Amniotic epithelial cell (primary cell): ENCODE results near the gene FKBP6.
"Not testable (repeated sequence)": the region's sequence is repeated elsewhere in the genome, so short reads cannot be mapped to it uniquely, and the experiment has no call there.

Source experiments
- DNase-seq: peaks from one replicate; pipeline ENCODE4 v3.0.0-alpha.2; 2010; ENCODE audit warnings: low read depth

Gene FKBP6

DNA sequence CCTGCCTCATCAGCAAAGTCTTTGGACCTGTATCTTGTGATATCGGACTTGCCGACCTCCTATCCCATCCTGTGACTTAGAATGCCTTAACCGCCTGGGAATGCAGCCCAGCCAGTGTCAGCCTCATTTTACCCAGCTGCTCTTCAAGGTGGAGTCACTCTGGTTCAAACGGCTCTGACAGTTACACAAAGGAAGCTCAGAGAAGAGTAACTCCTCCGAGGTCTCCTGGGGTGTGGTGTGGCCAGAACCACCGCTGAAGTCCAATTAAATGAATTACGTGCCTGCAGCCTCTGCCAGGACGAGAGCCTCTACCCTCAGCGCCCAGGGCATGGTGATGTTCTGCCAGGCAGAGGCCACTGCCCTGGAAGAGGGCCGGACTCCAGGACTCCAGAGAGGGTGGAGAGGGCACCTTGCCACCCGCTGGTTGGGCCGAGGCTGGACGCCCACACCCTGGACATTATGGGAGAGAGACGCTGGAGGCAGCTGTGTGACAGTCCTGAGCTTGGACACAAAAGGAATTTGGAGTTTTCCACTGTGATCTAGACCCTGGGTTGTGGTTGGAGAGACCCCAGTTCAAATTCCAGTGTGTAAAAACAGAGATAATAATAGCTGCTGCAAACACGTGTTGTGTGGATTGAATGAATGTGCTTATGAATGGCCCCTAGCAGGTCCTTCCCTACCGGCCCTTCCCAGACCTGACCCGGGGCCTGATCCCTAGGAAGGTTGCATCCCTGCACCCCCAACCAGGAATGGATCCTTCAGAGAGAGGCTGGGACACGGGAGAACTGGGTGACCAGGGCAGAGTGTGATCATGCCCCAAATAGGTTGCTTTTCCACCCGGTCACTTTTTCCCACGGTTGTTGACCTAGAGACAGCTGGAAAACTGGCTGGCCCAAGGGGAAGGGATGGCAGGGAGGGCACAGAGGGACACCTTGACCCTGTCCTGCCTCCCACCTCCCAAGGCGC is 67.9 kb downstream of the FKBP6 start:
- no peak for DNase-seq

DNA sequence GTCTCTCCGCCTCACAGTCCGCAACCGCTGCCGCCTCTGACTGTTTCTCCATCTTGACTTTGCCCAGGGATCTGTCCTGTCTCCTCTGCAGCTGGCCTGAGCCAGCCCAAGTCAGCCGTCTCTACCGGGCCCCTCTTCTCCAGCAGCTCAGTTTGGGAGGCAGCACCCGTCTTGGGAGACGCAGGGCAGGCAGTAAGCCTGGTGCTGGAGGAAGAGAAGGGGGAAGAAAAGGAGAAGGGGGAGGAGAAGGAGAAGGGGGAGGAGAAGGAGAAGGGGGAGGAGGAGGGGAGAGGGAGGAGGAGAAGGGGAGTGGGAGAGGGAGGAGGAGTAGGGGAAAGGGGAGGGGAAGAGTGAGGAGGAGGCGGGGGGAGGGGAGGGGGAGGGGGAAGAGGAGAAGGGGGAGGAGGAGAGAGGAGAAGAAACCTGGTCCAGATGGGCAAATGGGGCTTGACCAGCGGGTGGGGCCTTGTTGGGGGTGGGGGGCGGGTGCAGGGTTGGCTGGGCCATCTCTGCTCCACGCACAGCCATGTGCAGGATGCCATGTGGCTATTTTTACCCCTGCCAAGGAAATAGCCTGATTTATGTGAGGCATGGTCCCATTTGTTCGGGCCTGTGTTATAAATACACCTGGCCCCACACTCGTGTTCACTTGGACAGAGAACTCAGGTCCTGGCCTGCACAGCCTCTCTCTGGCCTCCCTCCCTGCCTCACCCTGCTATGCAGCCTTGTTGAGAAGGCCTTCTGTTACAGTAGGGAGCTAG is 69.7 kb downstream of the FKBP6 start:
- peak; percentile 5 for DNase-seq

DNA sequence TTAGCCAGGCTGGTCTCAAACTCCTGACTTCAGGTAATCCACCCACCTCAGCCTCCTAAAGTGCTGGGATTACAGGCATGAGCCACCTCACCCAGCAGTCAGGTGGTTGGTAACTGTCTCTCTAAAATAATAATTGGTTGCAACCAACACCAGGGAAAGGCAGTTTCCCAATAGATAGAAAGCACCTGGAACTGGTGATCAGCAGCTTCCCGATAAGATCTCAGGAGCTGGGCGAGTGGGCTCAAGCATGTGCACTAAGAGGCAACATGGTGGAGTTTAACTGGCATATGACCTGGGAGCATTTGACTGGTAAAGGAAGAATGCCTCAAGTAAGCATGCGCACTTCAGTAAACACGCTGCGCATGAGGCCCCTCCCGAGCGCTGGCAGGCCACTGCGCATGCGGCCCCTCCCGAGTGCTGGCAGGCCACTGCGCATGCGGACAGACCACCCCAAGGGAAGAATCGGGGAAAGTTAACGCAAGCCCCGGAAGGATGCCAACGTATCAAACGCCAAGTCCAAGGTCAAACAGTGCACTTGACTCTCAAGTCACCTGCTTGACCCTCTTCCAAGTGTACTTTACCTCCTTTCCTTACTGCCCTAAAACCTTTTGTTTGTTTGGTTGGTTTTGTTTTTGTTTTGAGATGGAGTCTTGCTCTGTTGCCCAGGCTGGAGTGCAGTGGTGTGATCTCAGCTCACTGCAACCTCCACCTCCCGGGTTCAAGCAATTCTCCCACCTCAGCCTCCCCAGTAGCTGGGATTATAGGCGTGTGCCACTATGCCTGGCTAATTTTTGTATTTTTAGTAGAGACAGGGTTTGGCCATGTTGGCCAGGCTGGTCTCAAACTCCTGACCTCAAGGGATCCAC is 71.5 kb downstream of the FKBP6 start:
- peak; percentile 83 for DNase-seq

DNA sequence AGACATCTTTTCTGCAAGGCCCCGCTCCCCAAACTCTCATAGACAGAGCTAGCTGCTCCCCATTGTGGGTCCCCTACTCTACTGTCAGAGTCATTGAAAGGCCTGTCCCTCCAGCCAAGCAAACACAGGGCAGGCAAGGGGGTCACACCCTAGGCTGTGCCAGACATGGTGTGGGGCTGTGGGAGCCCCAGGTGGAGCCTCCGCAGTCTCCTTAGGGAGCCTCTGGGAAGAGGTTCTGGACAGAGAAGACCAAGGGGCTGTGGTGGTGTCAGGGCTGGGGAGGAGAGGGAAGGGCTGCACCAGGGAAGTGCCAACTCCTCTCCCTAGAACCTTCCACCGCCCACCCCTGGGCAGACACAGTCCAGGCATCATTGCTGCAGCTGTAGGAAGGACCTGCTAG is 76.9 kb downstream of the FKBP6 start:
- not testable (repeated sequence) for DNase-seq
